HG02884 (cell line): ENCODE measurements around the gene SLC9A6.
A peak's percentile ranks its signal among the peaks of the same experiment; 100 is the strongest.
"Not testable (repeated sequence)": the region's sequence is repeated elsewhere in the genome, so short reads cannot be mapped to it uniquely, and the experiment has no call there.

Source experiments
- ATAC-seq: cut with Tn5 transposase; IDR thresholded peaks from one replicate; pipeline ENCODE4 v1.9.1; 2021; ENCODE audit warnings: mild to moderate bottlenecking, moderate library complexity; ENCODE audit not compliant: unreplicated experiment

Gene SLC9A6

DNA sequence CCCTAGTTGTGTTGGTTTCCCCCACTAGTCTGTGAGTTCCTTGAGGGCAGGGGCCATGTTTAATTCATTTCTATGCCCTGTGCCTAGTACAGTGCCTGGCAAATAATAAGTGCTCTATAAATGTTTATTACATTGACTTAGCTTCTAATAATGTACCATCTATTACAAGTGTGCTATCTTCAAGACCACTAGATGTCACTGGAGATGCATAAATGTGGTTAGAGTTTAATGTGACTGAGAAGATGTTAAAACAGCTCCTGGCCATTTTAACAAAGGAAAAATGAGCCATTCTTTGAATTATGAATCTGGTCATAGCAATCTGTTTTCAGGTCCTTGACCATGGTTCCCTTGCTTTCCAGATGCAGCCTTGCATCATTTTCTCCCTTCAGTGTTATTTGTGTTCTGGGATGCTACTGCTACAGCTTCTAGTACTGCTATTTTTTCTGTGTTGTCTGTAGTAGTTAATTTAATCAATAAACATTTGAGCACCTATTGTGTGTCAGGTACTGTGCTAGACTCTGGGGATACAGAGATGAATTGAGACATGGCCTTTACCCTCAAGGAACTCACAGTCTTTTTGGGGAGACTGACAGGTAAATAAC, 43.2 kb downstream of the SLC9A6 start:
- ATAC-seq, result peak; percentile 66

DNA sequence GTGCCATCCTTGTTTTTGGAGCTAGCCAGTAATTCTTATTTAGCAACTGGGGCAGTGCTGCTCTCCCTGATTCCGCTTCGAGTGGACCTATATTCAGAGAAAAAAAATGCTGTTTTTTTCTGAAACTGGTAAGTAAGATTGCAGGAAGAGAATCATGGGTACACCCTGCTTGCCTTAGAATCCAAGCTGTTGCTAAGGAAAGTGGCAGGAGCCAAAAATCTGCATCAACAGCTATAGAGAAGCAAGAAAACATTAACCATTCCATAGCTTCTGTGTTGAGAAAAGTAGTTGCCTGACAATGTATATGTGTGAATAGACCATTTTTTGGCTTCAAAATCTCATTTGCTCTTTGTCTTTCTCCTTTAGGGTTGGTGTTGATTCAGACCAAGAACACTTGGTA, 44.5 kb downstream of the SLC9A6 start:
- no peak for ATAC-seq

- no peak for ATAC-seq
These were observed 45.3 kb downstream of the SLC9A6 start for GRCh38 chrX:136030303-136031191.

GRCh38 chrX:136031626-136032025, 46.4 kb downstream of the SLC9A6 start:
- ATAC-seq, result no peak

DNA sequence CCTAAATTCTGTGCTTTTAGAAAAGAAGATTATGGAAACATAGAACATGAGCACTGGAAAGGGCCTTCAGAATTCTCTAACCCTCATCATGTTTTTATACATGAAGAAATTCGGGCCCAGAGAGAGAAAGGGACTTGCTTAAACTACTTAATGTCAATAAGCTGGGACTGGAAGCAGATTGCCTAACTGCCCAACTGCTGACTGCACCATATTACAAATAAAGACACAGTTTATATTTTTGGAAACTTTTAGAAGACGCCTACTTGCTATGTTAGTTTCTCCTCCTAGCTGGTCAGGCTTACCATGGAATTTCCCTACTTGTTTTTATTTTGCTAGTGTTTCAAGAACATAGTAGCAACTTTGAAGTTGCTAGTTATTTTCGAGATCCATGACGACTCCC, 47.1 kb downstream of the SLC9A6 start:
- ATAC-seq, result no peak

DNA sequence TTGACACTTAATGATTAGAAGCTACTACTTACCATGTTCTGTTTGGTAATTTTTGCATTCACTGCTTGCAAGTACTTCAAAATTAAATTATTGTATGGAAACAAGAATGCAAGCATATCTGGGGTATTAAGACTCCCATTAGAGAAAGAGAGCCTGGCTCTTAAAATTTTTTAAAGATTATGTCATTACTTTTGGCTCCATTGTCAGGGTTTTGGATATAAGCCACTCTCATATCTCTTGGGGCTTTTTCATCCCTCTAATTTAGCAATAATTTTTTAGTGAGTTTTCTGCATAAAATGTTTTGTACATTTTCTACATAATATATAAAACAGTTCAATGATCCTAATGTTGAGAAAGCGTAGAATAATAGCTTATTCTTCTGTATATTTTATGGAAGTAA, 49.4 kb downstream of the SLC9A6 start:
- no peak for ATAC-seq

DNA sequence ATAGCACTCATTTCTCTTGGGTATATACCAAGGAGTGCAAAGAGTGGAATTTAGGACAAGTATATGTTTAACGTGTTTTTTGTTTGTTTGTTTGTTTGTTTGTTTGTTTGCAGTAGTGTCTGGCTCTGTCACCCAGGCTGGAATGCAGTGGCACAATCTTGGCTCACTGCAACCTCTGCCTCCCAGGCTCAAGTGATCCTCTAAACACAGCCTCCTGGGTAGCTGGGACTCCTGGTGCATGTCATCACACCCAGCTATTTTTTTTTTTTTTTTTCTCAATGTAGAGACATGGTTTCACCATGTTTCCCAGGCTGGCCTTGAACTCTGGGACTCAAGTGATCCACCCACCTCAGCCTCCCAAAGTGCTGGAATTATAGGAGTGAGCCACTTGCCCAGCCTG, 50.4 kb downstream of the SLC9A6 start:
- ATAC-seq, result no peak

DNA sequence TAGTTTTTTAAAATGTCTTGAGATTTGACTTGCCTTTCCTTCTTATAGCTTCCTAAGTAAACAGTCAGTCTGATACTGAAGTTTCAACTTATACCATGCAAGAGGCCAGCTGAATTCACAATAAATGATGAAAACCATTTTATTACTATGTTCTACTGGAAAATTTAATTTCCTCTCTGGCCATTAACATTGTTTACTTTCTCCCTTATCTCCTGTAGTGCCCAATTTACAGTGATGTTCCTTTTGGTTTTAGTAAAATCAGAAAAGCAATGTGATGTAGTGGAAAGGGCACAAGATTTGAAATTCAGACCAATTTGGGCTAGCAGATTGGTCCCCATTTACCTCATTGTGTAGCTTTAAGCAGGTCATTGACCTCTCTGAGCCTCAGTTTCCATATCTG, 54.2 kb downstream of the SLC9A6 start:
- no peak for ATAC-seq

GRCh38 chrX:136039968-136040367, 54.7 kb downstream of the SLC9A6 start:
- no peak for ATAC-seq

DNA sequence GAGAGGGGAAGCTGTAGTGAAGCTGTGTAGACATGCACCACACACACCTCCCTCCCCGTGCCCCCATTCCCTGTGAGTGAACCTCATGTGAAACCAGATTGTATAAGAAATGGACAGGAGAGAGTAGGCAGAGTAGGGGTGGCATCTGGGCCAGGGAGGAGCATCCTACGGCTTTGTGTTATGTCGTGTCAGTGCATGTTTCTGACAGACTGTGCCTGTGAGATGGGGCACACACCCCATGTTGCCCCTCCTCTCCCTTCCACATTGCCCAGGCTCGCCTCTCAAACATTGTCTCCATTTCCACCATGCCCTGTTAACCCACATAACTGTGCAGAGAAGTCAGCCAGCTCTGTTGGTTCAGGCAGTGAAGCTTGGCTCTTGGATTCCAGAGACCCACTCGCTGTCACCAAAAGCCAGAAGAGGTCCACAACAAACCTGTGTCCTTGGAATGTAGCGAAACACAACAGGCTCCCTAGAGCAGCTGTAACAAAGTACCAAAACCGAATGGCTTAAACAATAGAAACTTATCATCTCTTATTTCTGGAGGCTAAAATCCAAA, 56.1 kb downstream of the SLC9A6 start:
- ATAC-seq, result no peak

DNA sequence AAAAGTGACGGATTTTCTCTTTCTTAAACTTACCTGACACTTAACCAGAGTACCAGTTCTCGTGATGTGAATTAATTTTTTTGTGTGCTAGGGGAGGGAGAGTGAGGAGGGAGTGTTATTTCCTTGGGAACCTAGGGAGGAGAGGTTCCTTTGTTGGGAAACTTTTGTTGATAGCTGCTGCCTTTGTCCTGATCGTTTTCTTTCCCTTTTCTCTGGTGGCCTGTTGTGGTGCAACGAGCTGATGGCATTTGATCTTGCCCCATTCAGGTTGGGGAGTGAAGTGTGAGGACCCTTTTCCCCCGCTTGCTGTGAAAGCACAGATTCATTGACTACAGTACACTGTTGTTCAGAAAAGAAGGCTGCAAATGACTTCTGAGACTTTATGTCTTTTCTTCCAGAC, 59.8 kb downstream of the SLC9A6 start:
- ATAC-seq, result no peak

DNA sequence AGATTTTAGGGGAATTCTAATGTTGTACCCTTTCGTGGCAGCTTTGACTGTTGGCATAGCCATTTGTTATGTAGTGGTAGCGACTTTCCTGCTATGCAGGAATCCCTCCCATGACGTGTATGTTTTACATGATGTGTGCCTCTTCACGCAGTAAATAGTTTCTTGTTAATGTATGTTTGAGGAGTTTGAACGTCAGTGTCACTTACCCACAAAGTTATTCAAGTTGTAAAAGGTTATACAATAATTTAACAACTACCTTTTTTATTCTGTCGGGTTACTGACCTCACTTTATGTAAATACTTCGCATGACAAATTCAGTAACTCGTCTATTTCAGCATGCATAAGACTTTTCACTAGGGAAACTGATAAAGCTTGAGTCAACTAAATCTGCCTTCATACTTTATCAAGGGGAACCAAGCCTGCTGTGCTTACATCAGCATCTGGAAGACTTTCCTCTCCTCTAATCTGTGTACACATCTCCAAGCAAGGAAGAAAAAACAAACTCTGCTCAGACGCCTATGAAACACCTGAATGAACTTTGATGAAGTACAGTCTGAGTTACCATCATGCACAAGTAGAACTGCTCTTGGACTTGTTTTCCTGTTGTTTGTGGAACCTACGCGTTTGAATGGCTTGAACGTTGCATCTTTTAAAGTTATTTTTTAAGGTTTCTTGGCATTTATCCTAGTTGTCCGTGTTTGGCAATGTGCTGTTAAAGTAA, 61.2 kb downstream of the SLC9A6 start:
- ATAC-seq, result no peak

- ATAC-seq, result no peak
These were observed 61.9 kb downstream of the SLC9A6 start for GRCh38 chrX:136047016-136047642.

- no peak for ATAC-seq
These were observed 62.7 kb downstream of the SLC9A6 start for GRCh38 chrX:136047969-136048368.

DNA sequence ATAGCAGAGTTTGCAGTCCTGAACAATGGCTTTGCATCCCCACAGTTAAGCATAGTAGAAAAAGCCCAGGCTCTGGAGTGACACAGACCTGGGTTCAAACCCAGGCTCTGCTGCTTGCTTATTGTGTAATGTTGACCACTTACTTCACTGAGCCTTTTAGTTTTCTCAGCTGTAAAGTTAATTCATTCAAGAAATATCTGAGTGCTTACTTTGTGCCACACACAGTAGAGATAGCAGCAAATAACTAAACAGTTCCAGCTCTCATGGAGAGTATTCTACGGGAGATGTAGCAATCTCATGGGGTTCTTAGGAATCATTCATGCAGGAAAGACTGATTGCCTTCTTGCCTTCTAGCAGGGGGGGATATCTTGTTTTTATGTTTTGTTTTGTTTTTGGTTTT, 63.2 kb downstream of the SLC9A6 start:
- ATAC-seq, result no peak

DNA sequence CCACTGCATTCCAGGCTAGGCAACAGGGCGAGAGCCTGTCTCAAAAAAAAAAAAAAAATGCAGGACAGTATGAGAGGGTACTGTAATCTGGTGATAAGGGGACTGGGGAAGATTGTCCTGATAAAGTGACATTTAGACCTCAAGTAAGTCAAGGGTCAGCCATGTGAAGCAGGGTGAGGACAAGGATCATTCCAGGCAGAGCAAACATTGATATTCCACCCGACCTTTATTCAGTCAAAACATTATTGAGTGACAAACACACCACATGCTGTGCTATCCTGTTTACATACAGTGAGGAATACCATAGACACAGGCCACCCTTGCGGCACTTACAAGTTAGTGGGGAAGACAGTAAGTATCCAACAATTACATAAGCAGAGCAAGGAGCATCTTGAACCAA, 64.4 kb downstream of the SLC9A6 start:
- ATAC-seq, result no peak

GRCh38 chrX:136050875-136051274, 65.6 kb downstream of the SLC9A6 start:
- not testable (repeated sequence) for ATAC-seq

- no peak for ATAC-seq
These were observed 66.4 kb downstream of the SLC9A6 start for GRCh38 chrX:136051611-136052010.

DNA sequence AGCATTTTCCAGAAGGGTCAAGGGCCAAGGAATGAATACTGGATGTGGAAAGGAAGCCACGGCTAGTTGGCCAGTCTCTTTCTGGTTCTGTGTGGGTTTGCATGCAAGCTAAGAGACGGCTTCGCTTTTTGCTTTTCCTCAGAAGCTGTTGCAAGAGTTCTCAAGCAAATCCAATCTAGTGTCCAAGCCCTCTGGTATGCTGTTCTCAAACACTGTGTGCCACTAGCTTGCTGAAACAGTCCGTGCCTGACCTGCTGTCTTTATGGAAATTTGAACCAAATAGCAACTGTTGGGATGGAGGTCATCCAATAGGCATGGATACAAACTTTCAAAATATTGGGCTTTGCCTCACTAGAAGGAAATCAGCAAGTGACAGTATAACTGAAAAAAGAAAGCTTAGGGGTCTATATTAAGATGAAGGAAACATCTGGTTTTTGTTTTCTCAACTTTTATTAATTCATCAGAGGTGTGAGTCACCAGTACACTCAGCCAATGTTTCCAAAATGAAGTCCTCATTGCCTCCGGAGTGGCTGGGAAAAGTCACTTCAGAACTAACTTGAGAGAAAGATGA, 70.5 kb downstream of the SLC9A6 start:
- ATAC-seq, result no peak

DNA sequence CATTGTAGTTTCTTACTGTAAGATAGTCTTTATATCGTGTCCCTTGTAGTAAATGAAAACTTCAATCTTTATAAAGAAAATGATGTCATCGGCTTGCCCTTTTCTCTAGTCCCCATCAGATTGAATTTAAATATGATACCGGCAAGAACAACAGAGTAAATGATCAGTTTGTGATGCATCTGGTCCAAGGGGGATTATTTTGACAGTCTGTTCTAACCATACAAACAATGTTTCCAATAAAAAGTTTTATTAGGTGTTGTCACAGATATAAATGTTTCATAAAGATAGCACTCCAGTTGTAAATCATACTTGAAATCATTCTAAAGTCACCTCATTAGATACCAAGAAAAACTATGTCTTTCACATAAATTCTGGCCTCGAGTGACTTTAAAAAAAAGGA, 72.3 kb downstream of the SLC9A6 start:
- no peak for ATAC-seq

GRCh38 chrX:136059350-136059749, 74.1 kb downstream of the SLC9A6 start:
- ATAC-seq, result no peak
